ENCODE results near the gene OR6C1.
"Not testable (repeated sequence)": the region's sequence is repeated elsewhere in the genome, so short reads cannot be mapped to it uniquely, and the experiment has no call there.

Gene OR6C1

DNA sequence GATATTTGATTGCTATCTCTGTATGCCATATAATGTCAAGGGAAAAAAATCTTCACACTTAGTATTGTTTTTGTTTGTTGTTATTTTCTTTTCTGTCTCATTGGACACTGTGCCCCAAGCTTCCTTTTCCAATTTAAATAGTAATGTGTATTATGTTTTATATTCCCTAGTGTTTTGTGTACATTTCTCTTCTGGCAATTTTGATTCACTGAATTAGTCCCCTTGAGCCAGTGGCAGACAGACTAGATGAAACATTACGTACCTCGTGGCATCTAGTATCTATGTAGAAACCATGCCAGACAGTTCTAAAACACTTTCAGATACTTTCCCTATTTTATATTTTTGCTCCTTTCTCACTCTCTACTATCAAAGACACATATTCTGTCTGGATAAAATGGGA is at the start of gene OR6C1:
TSS of gene OR6C1 (plus strand) at position 301 of the 400 bp plus-strand sequence. CDS start 6,257 bp downstream, outside the sequence.
- no peak for DNase-seq (ENCODE audit: low read depth)

DNA sequence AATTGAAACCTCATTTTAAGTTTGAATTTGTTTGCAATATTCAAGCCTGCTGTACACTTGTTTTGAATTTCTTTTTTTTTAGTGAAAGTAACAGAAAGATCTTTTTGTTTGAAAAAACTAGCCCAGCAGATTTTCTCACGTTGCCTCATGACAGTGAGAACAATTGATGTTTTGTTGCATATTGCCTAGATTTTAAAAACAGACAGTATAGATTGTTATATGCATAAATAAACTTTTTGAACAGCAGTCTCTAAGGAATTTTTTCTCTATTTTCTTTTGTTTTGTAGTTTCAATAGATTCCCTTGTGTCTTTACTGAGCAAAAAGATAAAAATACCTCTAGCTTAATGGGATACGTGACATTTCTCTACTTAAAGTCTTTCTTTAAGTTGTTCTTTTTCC is 33.2 kb upstream of the OR6C1 start:
- no peak for DNase-seq (ENCODE audit: low read depth)

DNA sequence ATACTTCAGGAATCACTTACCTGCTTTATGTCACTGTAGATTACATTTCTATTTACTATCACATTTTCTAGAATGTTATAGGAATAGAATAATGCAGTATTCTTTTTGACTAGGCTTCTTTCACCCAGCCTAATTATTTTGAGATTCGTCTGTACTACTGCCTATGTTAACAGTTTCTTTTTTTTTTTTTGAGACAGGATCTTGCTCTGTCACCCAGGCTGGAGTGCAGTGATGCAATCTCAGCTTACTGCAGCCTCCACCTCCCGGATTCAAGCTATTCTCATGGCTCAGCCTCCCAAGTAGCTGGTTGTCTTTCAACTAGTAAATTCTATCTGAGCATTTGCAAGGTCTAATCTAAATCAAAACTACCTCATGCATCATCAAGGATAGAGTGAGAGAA is 24.1 kb upstream of the OR6C1 start:
- no peak for DNase-seq (ENCODE audit: low read depth)

DNA sequence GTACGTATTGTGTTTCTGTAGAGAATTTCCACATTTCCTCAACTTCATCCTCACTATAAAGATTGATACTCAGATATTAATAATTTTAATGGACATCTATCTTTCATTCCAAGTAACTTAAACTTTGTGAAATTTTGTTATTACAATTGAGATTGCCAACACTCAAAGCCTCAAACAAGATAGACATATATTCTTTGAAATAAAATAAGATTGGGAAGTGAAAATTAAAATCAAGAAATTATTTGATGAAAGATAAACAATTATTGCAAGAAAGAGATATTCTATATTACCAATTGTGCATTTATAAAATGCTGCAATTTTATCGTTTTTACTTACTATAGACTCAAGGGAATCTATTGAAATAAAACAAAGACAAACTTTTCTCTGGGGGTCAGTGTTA is 17.7 kb upstream of the OR6C1 start, which contains the start of gene OR6C6:
TSS of gene OR6C6 (minus strand) at position 101 of the 400 bp plus-strand sequence. CDS start 1,337 bp downstream, outside the sequence.
- no peak for DNase-seq (ENCODE audit: low read depth)

DNA sequence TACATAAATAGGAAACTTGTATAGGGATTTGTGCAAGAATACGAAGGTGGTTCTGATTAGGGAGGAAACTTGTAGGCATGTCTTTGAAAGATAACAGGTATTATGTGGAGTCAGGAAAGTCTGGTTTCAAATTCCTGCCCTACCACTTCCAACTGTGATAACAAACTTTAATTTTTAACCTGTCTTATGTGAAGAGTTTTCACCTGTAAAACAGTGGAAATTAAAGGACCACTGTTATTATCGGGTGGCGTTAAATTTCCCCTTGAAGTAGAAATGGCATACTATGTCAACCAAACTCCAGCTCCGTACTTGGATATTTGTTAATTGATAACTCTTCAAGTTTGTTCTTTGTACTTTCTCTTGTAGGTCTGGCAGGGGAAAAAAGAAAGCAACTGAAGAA is 6.1 kb downstream of the OR6C1 start:
- DNase-seq (ENCODE audit: low read depth): no peak

DNA sequence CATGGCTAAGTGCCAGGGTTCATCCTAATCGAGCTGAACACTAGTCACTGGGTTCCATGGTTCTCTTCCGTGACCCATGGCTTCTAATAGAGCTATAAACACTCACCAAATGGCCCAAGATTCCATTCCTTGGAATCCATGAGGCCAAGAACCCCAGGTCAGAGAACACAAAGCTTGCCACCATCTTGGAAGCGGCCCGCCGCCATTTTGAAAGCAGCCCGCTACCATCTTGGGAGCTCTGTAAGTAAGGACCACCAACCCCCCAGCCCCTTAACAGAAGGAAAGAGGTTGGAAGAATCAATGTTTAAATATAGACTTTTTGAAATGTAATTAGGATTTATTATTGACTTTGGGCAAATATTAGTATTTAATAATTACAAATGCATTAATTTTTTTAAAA is 11.7 kb downstream of the OR6C1 start:
- DNase-seq (ENCODE audit: low read depth): not testable (repeated sequence)

DNA sequence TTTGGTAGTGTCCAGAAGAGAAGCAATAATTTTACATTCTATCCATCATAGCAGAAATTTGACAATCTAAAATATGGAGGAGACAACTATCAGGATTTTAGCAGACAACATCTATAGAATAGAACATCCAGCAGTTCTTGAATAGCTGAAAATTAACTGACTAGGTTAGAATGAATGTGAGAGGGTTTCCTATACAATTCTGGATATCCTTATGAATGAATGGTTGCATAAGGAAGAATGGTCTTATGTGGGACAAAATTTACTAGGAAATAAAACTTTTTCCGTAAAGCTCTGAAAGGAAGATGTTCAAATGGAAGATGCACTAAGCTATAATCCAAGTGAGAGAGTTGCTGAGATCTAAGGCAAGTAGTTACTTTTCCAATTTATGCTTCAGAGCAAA is 16.3 kb downstream of the OR6C1 start, which contains the start of gene OR6C3:
TSS of gene OR6C3 (plus strand) at position 301 of the 400 bp plus-strand sequence. CDS start 955 bp downstream, outside the sequence.
- DNase-seq (ENCODE audit: low read depth): no peak

DNA sequence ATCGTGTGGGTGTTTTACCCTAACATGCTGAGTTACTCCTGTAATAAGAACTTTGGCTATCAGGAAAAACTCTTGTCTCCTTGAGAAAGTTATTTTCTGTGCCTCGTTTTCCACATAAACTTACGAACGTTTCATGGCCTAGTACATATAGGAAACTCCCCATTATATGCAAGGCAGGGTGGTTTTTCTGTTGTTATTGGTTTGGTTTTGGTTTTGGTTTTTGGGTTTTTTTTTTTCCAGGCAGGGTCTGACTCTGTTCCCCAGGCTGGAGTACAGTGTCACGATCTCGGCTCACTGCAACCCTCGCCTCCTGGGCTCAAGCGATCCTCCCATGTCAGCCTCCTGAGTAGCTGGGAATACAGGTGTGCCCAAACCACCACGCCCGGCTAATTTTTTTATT is 21.9 kb downstream of the OR6C1 start:
- no peak for DNase-seq (ENCODE audit: low read depth)

DNA sequence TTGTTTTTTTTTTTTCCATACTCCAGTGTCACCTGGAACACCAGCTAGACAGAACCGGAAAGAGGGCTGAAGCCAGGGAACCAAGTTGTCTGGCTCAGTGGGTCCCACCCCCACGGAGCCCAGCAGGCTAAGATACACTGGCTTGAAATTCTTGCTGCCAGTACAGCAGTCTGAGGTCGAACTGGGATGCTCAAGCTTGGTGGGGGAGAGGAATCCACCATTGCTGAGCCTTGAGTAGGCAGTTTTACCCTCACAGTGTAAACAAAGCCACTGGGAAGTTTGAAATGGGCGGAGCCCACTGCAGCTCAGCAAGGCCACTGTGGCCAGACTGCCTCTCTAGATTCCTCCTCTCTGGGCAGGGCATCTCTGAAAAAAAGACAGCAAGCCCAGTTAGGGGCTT is 41.2 kb downstream of the OR6C1 start:
- DNase-seq (ENCODE audit: low read depth): not testable (repeated sequence)

DNA sequence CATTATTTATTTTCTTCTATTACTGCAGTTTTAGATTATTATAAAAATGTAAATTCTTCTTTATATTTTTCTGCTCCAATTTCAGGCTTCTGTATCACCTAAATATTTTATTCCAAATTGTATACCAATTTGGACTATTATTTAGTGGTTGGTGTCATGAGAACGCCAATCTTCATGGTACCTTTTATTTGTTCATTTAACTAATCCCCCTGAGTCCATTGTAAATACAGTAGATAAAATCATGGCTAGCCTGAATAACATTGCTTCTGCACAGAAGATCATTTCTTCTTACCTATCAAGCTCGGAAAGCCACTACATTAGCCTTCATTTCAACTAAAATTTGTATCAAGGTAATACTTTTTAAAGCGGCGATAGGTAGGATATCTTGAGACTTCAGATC is 48.5 kb downstream of the OR6C1 start, which contains the start of gene OR6C75:
TSS of gene OR6C75 (plus strand) at position 301 of the 400 bp plus-strand sequence. CDS start 2,136 bp downstream, outside the sequence.
- DNase-seq (ENCODE audit: low read depth): no peak

DNA sequence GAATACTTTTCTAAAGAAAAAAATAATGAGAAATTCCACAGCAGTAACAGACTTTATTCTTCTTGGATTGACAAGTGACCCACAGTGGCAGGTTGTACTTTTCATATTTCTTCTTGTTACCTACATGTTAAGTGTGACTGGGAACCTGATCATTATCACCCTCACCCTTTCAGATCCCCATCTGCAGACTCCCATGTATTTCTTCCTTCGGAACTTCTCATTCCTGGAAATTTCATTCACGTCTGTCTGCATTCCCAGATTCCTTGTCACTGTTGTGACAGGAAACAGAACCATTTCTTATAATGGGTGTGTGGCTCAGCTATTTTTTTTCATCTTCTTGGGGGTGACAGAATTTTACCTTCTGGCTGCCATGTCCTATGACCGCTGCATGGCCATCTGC is 50.9 kb downstream of the OR6C1 start:
- DNase-seq (ENCODE audit: low read depth): no peak

All from iris pigment epithelial cell (primary cell).